OCI-LY7 (cell line): ENCODE measurements around the gene CLASP2.

ENCODE experiments used
- CTCF ChIP-seq: fragments of 200-600 bp; sonication (generic); conservative IDR thresholded peaks from 2 replicates; pipeline ENCODE4 v1.5.1; 2014; ENCODE audit warnings: mild to moderate bottlenecking, antibody characterized with exemption, low read length, moderate library complexity, mixed read lengths
- EZH2phosphoT487 ChIP-seq: fragments of 200-600 bp; sonication (generic); IDR thresholded peaks from 2 replicates; pipeline ENCODE4 v1.6.1; 2018; ENCODE audit warnings: low read depth, borderline replicate concordance, mild to moderate bottlenecking, mixed run types, antibody characterized with exemption, low read length, moderate library complexity, mixed read lengths

- TF ChIP-seq CTCF (no peak), EZH2phosphoT487 (no peak)
These were observed 250.3 kb downstream of the CLASP2 start for GRCh38 chr3:33467786-33468185.
